Uterus (tissue), 4 donors: ENCODE results near the gene SLC26A2. TPM values are rescaled to one million over a fixed set of nuclear protein-coding genes. Genes with fewer than 3 reads are reported as not detected.

ENCODE experiments used
- DNase-seq, 2 donors: peaks; one replicate each; pipeline ENCODE4 v3.0.0-alpha.2; 2019 to 2020
- H3K27ac ChIP-seq, 2 donors: fragments of 200-600 bp; sonication (generic); 1 replicate in 1 of 2; 2 replicates in 1 of 2; pipeline ENCODE4 v1.5.1; 2016 to 2018
- H3K27me3 ChIP-seq, 2 donors: fragments of 200-600 bp; sonication (generic); one replicate each; pipeline ENCODE4 v1.5.1; 2018 to 2019; ENCODE audit warnings: control low read depth in 1 of 2
- H3K36me3 ChIP-seq, 2 donors: fragments of 200-600 bp; sonication (generic); one replicate each; pipeline ENCODE4 v1.5.1; 2019; ENCODE audit warnings: control low read depth in 1 of 2
- H3K4me1 ChIP-seq, 2 donors: fragments of 200-600 bp; sonication (generic); one replicate each; pipeline ENCODE4 v1.5.1; 2018 to 2019; ENCODE audit warnings: control low read depth in 1 of 2
- H3K4me3 ChIP-seq, 2 donors: fragments of 200-600 bp; sonication (generic); 1 replicate in 1 of 2; 2 replicates in 1 of 2; pipeline ENCODE4 v1.5.1; 2018 to 2019; ENCODE audit warnings: mild to moderate bottlenecking in 1 of 2
- H3K9me3 ChIP-seq, 2 donors: fragments of 200-600 bp; sonication (generic); one replicate each; pipeline ENCODE4 v1.5.1; 2019; ENCODE audit warnings: control low read depth in 1 of 2
- CTCF ChIP-seq, 4 experiments: fragments of 200-600 bp in 2 of 4; fragments of 450-650 bp in 2 of 4; sonication (generic) in 2 of 4; IDR thresholded peaks; one replicate each; pipeline ENCODE4 v1.5.1; 2016 to 2019; ENCODE audit warnings: antibody characterized with exemption in 4 of 4, mild to moderate bottlenecking in 2 of 4, moderate library complexity in 1 of 4
- POLR2A ChIP-seq, 2 donors: fragments of 450-650 bp; IDR thresholded peaks; one replicate each; pipeline ENCODE4 v1.6.1; 2016; ENCODE audit warnings: antibody characterized with exemption in 2 of 2, mild to moderate bottlenecking in 1 of 2, moderate library complexity in 1 of 2
- intact Hi-C: fragments of 100-400 bp; cut with DNase I; formaldehyde crosslinking; loops from one replicate; pipeline ENCODE4 v1.15.1; 2023; ENCODE audit warnings: low total_unique reads
- total RNA-seq, 4 donors: library from RNA; depleted of rRNA in 3 of 4; stranded (reverse); fragments of >200 nt in 3 of 4; gene quantifications; one replicate each; pipeline versions ENCODE4 v1.1.0 to v1.2.4, GENCODE V29; 2014 to 2023
- donor health status: DM: yes; HTN: yes; CAD: no.

SLC26A2 gene
- total RNA-seq, 4 donors from 2014 or later = 4.6 to 42.9 (median 15.6) TPM

GRCh38 chr5:149981206-149981605 is 20.6 kb downstream of the SLC26A2 start:
- intact Hi-C loops = no loop called here

GRCh38 chr5:149982505-149982904 is 21.9 kb downstream of the SLC26A2 start:
- Histone ChIP-seq H3K9me3 (no peaks in the 10 kb centered on the region), H3K4me1 (no peaks in the 10 kb centered on the region), H3K4me3 (no peak overlapping the region), H3K27ac (no peak overlapping the region), H3K27me3 (no peaks in the 10 kb centered on the region), H3K36me3 (no peaks in the 10 kb centered on the region)
- DNase-seq = no peak
- no peak for TF ChIP-seq CTCF (IDR thresholded peaks at IDR 0.05)
- TF ChIP-seq POLR2A (IDR thresholded peaks at IDR 0.05) = no peak
- intact Hi-C loops = no loop called here

More at GRCh38 chr5:149981206-149981605, 20.6 kb downstream of the SLC26A2 start:
- H3K36me3 ChIP-seq = no peaks in the 10 kb centered on the region
- no peaks in the 10 kb centered on the region for H3K9me3 ChIP-seq
- no peak overlapping the region for H3K4me3 ChIP-seq
- H3K4me1 ChIP-seq = no peaks in the 10 kb centered on the region
- no peak for DNase-seq
- no peak overlapping the region for H3K27ac ChIP-seq
- TF ChIP-seq POLR2A (IDR thresholded peaks at IDR 0.05) = no peak
- TF ChIP-seq CTCF (IDR thresholded peaks at IDR 0.05) = no peak
- no peaks in the 10 kb centered on the region for H3K27me3 ChIP-seq

GRCh38 chr5:149988126-149988525 is 27.6 kb downstream of the SLC26A2 start:
- no peak for DNase-seq
- H3K27ac ChIP-seq = no peak overlapping the region
- intact Hi-C loops = no loop called here
- no peaks in the 10 kb centered on the region for H3K27me3 ChIP-seq
- no peak overlapping the region for H3K4me3 ChIP-seq
- no peaks in the 10 kb centered on the region for H3K9me3 ChIP-seq
- H3K4me1 ChIP-seq = no peaks in the 10 kb centered on the region
- TF ChIP-seq CTCF (IDR thresholded peaks at IDR 0.05) = no peak
- no peak for TF ChIP-seq POLR2A (IDR thresholded peaks at IDR 0.05)
- no peaks in the 10 kb centered on the region for H3K36me3 ChIP-seq

- no peaks in the 10 kb centered on the region for H3K4me1 ChIP-seq
- peak; percentile 85 to 89 (median 88) for TF ChIP-seq CTCF (IDR thresholded peaks at IDR 0.05)
- TF ChIP-seq POLR2A (IDR thresholded peaks at IDR 0.05) = no peak
- H3K27ac ChIP-seq = no peak overlapping the region
- intact Hi-C loops = loop anchor here (5.0 to 10.0 kb wide), 2 partner anchors 158 to 356 kb away; no protein-coding TSS in a partner anchor
- H3K4me3 ChIP-seq = no peak overlapping the region
- no peaks in the 10 kb centered on the region for H3K36me3 ChIP-seq
- H3K9me3 ChIP-seq = no peaks in the 10 kb centered on the region
- H3K27me3 ChIP-seq = no peaks in the 10 kb centered on the region
- DNase-seq = peak; percentile 62 to 72
These were observed 30.2 kb downstream of the SLC26A2 start for GRCh38 chr5:149990518-149991376.

- H3K4me3 ChIP-seq = no peak overlapping the region
- H3K9me3 ChIP-seq = no peaks in the 10 kb centered on the region
- H3K36me3 ChIP-seq = no peaks in the 10 kb centered on the region
- H3K4me1 ChIP-seq = no peaks in the 10 kb centered on the region
- no peaks in the 10 kb centered on the region for H3K27me3 ChIP-seq
- DNase-seq = no peak
- H3K27ac ChIP-seq = no peak overlapping the region
- intact Hi-C loops = loop anchor here (5.0 to 10.0 kb wide), 2 partner anchors 161 to 359 kb away; no protein-coding TSS in a partner anchor
- TF ChIP-seq POLR2A (IDR thresholded peaks at IDR 0.05) = no peak
- no peak for TF ChIP-seq CTCF (IDR thresholded peaks at IDR 0.05)
These were observed 32.9 kb downstream of the SLC26A2 start for GRCh38 chr5:149993471-149993870.
